ENCODE data around the gene RFX4.

- no peak for TF ChIP-seq POLR2A (IDR thresholded peaks at IDR 0.05)
- TF ChIP-seq, protein P1, sequence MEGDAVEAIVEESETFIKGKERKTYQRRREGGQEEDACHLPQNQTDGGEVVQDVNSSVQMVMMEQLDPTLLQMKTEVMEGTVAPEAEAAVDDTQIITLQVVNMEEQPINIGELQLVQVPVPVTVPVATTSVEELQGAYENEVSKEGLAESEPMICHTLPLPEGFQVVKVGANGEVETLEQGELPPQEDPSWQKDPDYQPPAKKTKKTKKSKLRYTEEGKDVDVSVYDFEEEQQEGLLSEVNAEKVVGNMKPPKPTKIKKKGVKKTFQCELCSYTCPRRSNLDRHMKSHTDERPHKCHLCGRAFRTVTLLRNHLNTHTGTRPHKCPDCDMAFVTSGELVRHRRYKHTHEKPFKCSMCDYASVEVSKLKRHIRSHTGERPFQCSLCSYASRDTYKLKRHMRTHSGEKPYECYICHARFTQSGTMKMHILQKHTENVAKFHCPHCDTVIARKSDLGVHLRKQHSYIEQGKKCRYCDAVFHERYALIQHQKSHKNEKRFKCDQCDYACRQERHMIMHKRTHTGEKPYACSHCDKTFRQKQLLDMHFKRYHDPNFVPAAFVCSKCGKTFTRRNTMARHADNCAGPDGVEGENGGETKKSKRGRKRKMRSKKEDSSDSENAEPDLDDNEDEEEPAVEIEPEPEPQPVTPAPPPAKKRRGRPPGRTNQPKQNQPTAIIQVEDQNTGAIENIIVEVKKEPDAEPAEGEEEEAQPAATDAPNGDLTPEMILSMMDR (IDR thresholded peaks at IDR 0.05): no peak
These were observed 110.4 kb downstream of the RFX4 start for GRCh38 chr12:106692896-106693820.

Data from esophagus squamous epithelium (tissue), 4 donors.